K562 (cell line): Measurements from ENCODE around the gene C1orf216. TPM values are rescaled to one million over a fixed set of nuclear protein-coding genes. Genes with fewer than 3 reads are reported as not detected.

Experiments used
- ATAC-seq: fragments of 200-7000 bp; cut with Tn5 transposase; 3 replicates; pipeline ENCODE4 v1.9.1; 2020; ENCODE audit warnings: moderate library complexity
- BruUV-seq: library from RNA; stranded (reverse); fragments of 400-500 nt; replicated peaks from 2 replicates; lab custom pipeline; 2021; lab: Mats Ljungman, UMichigan
- CTCF ChIA-PET: fragments of 300-600 bp; formaldehyde crosslinking; extraction: SDS; loops from one replicate; lab custom pipeline; 2021; ENCODE audit warnings: low intra/inter-chr PET ratio; lab: Yijun Ruan, JAX
- POLR2A ChIA-PET: fragments of 300-600, 350-650 bp; sonication (Branson Sonifier 250); formaldehyde crosslinking; extraction: SDS; loops from one replicate; lab custom pipeline; 2021; ENCODE audit warnings: antibody characterized with exemption, inconsistent platforms; lab: Yijun Ruan, JAX
- DNase-seq, 4 experiments: peaks; one replicate each; pipeline versions ENCODE4 v3.0.0 to v3.0.0-alpha.2; 2011 to 2018; ENCODE audit warnings: low spot score in 3 of 4, mixed read lengths in 3 of 4; ENCODE audit errors: extremely low read depth in 1 of 4
- FAIRE-seq: peaks from 2 replicates; lab custom pipeline; 2011; peaks lifted over from hg19 to GRCh38; lab: Jason Lieb, UNC
- H2AFZ ChIP-seq: 2 replicates; pipeline ENCODE4 v1.6.0; 2011; ENCODE audit warnings: low read depth, low read length, control low read depth, inconsistent platforms
- H3K27ac ChIP-seq: fragments of 200-600 bp; 3 replicates; pipeline ENCODE4 v1.8.0; 2011; ENCODE audit warnings: low read depth, mild to moderate bottlenecking, control low read depth, inconsistent platforms, low read length, moderate library complexity, mixed read lengths; ENCODE audit errors: extremely low read depth
- H3K27me3 ChIP-seq, 2 experiments: fragments of 300-600 bp in 1 of 2; 2 replicates in 1 of 2; 3 replicates in 1 of 2; pipeline versions ENCODE4 v1.6.0 to v1.8.0; 2011; ENCODE audit warnings: inconsistent platforms in 2 of 2, low read length in 2 of 2, mild to moderate bottlenecking in 1 of 2, mixed read lengths in 1 of 2, moderate library complexity in 1 of 2; ENCODE audit not compliant: control insufficient read depth in 2 of 2, insufficient read depth in 2 of 2
- H3K36me3 ChIP-seq: fragments of 300-600 bp; 3 replicates; pipeline ENCODE4 v1.8.0; 2011; ENCODE audit warnings: mild to moderate bottlenecking, low read length, inconsistent platforms; ENCODE audit not compliant: control insufficient read depth, insufficient read depth
- H3K4me1 ChIP-seq, 2 experiments: fragments of 200-600 bp in 1 of 2; replicated peaks in 1 of 2; 2 replicates in 1 of 2; 3 replicates in 1 of 2; pipeline versions ENCODE4 v1.5.1 to v1.8.0; 2011; ENCODE audit warnings: inconsistent platforms in 2 of 2, low read length in 2 of 2, mild to moderate bottlenecking in 1 of 2, mixed read lengths in 1 of 2, moderate library complexity in 1 of 2; ENCODE audit not compliant: control insufficient read depth in 2 of 2, insufficient read depth in 2 of 2
- H3K4me2 ChIP-seq: 2 replicates; pipeline ENCODE4 v1.6.1; 2011; ENCODE audit warnings: low read length, control low read depth, inconsistent platforms, mixed read lengths; ENCODE audit not compliant: insufficient read depth
- H3K4me3 ChIP-seq: fragments of 200-600 bp; sonication (generic), shearing (Covaris generic); 2 replicates; pipeline ENCODE4 v1.5.1; 2016; ENCODE audit warnings: control low read depth, inconsistent platforms
- H3K79me2 ChIP-seq: fragments of 200-600 bp; 3 replicates; pipeline ENCODE4 v1.8.0; 2011; ENCODE audit warnings: low read length, inconsistent platforms; ENCODE audit not compliant: control insufficient read depth, insufficient read depth
- H3K9ac ChIP-seq, 2 experiments: 2 replicates each; pipeline versions ENCODE4 v1.6.0 to v1.6.1; 2011; ENCODE audit warnings: low read depth in 2 of 2, low read length in 2 of 2, control low read depth in 1 of 2, inconsistent platforms in 1 of 2, mild to moderate bottlenecking in 1 of 2, mixed read lengths in 1 of 2; ENCODE audit not compliant: insufficient read depth in 1 of 2
- H3K9me1 ChIP-seq: one replicate; pipeline ENCODE4 v1.6.0; 2011; ENCODE audit warnings: inconsistent platforms, mild to moderate bottlenecking, low read length, moderate library complexity; ENCODE audit not compliant: control insufficient read depth, insufficient read depth
- H3K9me3 ChIP-seq: replicated peaks from 2 replicates; pipeline ENCODE4 v1.5.1; 2011; ENCODE audit warnings: low read depth, low read length, inconsistent platforms; ENCODE audit not compliant: control insufficient read depth, insufficient read depth
- H4K20me1 ChIP-seq: replicated peaks from 2 replicates; pipeline ENCODE4 v1.6.1; 2011; ENCODE audit warnings: low read length, inconsistent platforms, mixed read lengths; ENCODE audit not compliant: control insufficient read depth, insufficient read depth
- ARID3B ChIP-seq: fragments of 250-450 bp; sonication (Bioruptor Pico); IDR thresholded peaks from 2 replicates; pipeline ENCODE4 v1.4.0; 2020; ENCODE audit warnings: borderline replicate concordance
- ATF3 ChIP-seq, 2 experiments: fragments of 450-650 bp in 1 of 2; sonication (generic) in 1 of 2; formaldehyde crosslinking in 1 of 2; IDR thresholded peaks in 1 of 2; conservative IDR thresholded peaks in 1 of 2; 2 replicates each; pipeline versions ENCODE4 v1.6.1 to v1.8.1; 2016 to 2023; ENCODE audit warnings: mild to moderate bottlenecking in 2 of 2, moderate library complexity in 2 of 2, inconsistent platforms in 1 of 2, missing genetic modification reagents in 1 of 2
- BHLHE40 ChIP-seq: IDR thresholded peaks from 2 replicates; pipeline ENCODE4 v1.6.1; 2011; ENCODE audit warnings: low read length, improper control_type of control experiment
- CHCHD3 ChIP-seq: fragments of 250-450 bp; sonication (Bioruptor Pico); IDR thresholded peaks from 2 replicates; pipeline ENCODE4 v2.1.2; 2022; ENCODE audit warnings: mild to moderate bottlenecking
- EP400 ChIP-seq: fragments of 450-650 bp; IDR thresholded peaks from 2 replicates; pipeline ENCODE4 v1.6.1; 2017; ENCODE audit warnings: antibody characterized with exemption, mild to moderate bottlenecking, moderate library complexity
- ETV1 ChIP-seq: fragments of 450-650 bp; conservative IDR thresholded peaks from 2 replicates; pipeline ENCODE4 v1.6.1; 2016; ENCODE audit warnings: missing genetic modification characterization, control low read depth, low read depth, missing compliant biosample characterization
- FOXM1 ChIP-seq, 2 experiments: fragments of 450-650 bp in 1 of 2; sonication (generic) in 1 of 2; formaldehyde crosslinking in 1 of 2; IDR thresholded peaks; 2 replicates each; pipeline versions ENCODE4 v1.6.1 to v1.9.0; 2017 to 2022; ENCODE audit warnings: low read depth in 2 of 2, mild to moderate bottlenecking in 2 of 2, missing genetic modification reagents in 1 of 2, moderate library complexity in 1 of 2
- KAT7 ChIP-seq: sonication (generic); formaldehyde crosslinking; IDR thresholded peaks from 2 replicates; pipeline ENCODE4 v1.8.0; 2022; ENCODE audit warnings: missing genetic modification reagents, mild to moderate bottlenecking, borderline replicate concordance
- KLF6 ChIP-seq: fragments of 250-450 bp; sonication (Bioruptor Pico); IDR thresholded peaks from 2 replicates; pipeline ENCODE4 v1.4.0; 2020; ENCODE audit warnings: mild to moderate bottlenecking, moderate library complexity, borderline replicate concordance
- L3MBTL2 ChIP-seq: fragments of 450-650 bp; IDR thresholded peaks from 2 replicates; pipeline ENCODE4 v1.6.1; 2016; ENCODE audit warnings: mild to moderate bottlenecking, moderate library complexity
- MAFF ChIP-seq: IDR thresholded peaks from 2 replicates; pipeline ENCODE4 v1.6.1; 2012; ENCODE audit warnings: low read length, improper control_type of control experiment
- MYC ChIP-seq, 2 experiments: fragments of 250-450 bp in 1 of 2; sonication (Bioruptor Pico) in 1 of 2; IDR thresholded peaks; 2 replicates each; pipeline versions ENCODE4 v1.5.1 to v1.6.1; 2012 to 2021; ENCODE audit warnings: low read depth in 2 of 2, borderline replicate concordance in 1 of 2, improper control_type of control experiment in 1 of 2, low read length in 1 of 2, mild to moderate bottlenecking in 1 of 2, moderate library complexity in 1 of 2
- NFIC ChIP-seq: fragments of 450-650 bp; IDR thresholded peaks from 2 replicates; pipeline ENCODE4 v1.6.1; 2017; ENCODE audit warnings: mild to moderate bottlenecking, inconsistent platforms
- NFRKB ChIP-seq: fragments of 450-650 bp; IDR thresholded peaks from 2 replicates; pipeline ENCODE4 v1.6.1; 2016; ENCODE audit warnings: low read depth
- TCF3 ChIP-seq: sonication (generic); formaldehyde crosslinking; IDR thresholded peaks from 2 replicates; pipeline ENCODE4 v1.4.0; 2020; ENCODE audit warnings: mild to moderate bottlenecking, missing genetic modification reagents
- ZBTB5 ChIP-seq: fragments of 450-650 bp; IDR thresholded peaks from 2 replicates; pipeline ENCODE4 v1.6.1; 2017; ENCODE audit warnings: antibody characterized with exemption
- WGBS: fragments of 100-300 bp; shearing (Covaris generic); methylation state at CpG from one replicate; pipeline ENCODE4 v1.1.6; 2016; ENCODE audit warnings: low coverage, mixed read lengths; ENCODE audit not compliant: insufficient coverage; ENCODE audit errors: missing lambda C conversion rate; 5-methylcytosine and 5-hydroxymethylcytosine counted together
- in situ Hi-C: fragments of 300-500 bp; cut with MboI; formaldehyde crosslinking; loops from 4 replicates; pipeline ENCODE4 v1.15.0; 2018; ENCODE audit warnings: inconsistent platforms, mixed read lengths
- intact Hi-C: fragments of 100-400 bp; cut with micrococcal nuclease; formaldehyde crosslinking; loops from 2 replicates; pipeline ENCODE4 v1.14.2; 2022
- polyA plus RNA-seq, 8 experiments: library from polyadenylated mRNA; depleted of rRNA in 4 of 8; stranded (reverse) in 5 of 8; unstranded in 3 of 8; fragments of >200 nt; fragmentation: Nextera tagmentation in 2 of 8; fragmentation: Illumina TruSeq in 1 of 8; extraction: Ambion mirVana in 2 of 8; extraction: Trizol in 1 of 8; gene quantifications; 2 replicates each; pipeline versions ENCODE4 v1.2.1 to v1.2.3, GENCODE V29; 2011 to 2014; ENCODE audit warnings: inconsistent platforms in 1 of 8, missing spikeins in 1 of 8
- total RNA-seq, 7 experiments: library from RNA; depleted of rRNA in 6 of 7; stranded (reverse); fragments of >200 nt in 6 of 7; fragmentation: Illumina TruSeq in 2 of 7; extraction: Trizol in 2 of 7; gene quantifications; 2 replicates each; pipeline versions ENCODE4 v1.2.1 to v1.2.3, GENCODE V29; 2011 to 2021; ENCODE audit warnings: low replicate concordance in 1 of 7

The C1orf216 gene
- total and polyA plus RNA-seq, 9 of the 15 experiments (the other 6 are each of a cell fraction or from before 2014, with no cell fraction given), result 3.4 to 25.1 (median 15.0) TPM

GRCh38 chr1:35715568-35716002 is 3.1 kb downstream of the C1orf216 start:
- Histone ChIP-seq H3K27ac (no peak overlapping the region), H3K27me3 (no peaks in the 10 kb centered on the region), H3K4me1 (peaks cover 19 to 23% of the 10 kb centered on the region in 2 experiments; a peak in 4 of 5 replicates), H3K79me2 (peaks cover 32% of the 10 kb centered on the region; the same call in 2 of the 3 replicates), H3K36me3 (peaks cover 30% of the 10 kb centered on the region), H3K4me3 (no peak overlapping the region), H3K9me3 (no peaks in the 10 kb centered on the region), H2AFZ (no peak overlapping the region), H3K9ac (peak overlapping the region in 1 of 2 experiments; percentile 46; a peak in 1 of 4 replicates), H3K4me2 (peak overlapping the region; percentile 62; the same call in 1 of the 2 replicates), H3K9me1 (peaks cover 18% of the 10 kb centered on the region), H4K20me1 (peaks cover 14% of the 10 kb centered on the region)
- BruUV-seq, result no TSS peak
- intact Hi-C loops, result loop anchor here (1.0 to 5.0 kb wide), 3 partner anchors 73 to 263 kb away; partner anchors contain the start of gene PSMB2
- DNase-seq (peak; percentile 74 to 90 (median 82)), ATAC-seq (peak; percentile 77), FAIRE-seq (peak; percentile 90)
- CTCF ChIA-PET, result interaction anchor here (2.2 kb wide), 1 partner anchor 147 kb away, joined by 11 read pairs; no protein-coding TSS in a partner anchor
- in situ Hi-C loops, result no loop called here
- POLR2A ChIA-PET, result interaction anchor here (0.6 to 3.9 kb wide), 17 partner anchors 8 to 264 kb away, joined by 3 to 18 read pairs (median 3); partner anchors contain the start of gene CLSPN
- WGBS, result 30% methylated on average over 14 of the region's 15 CpGs
- TF ChIP-seq L3MBTL2, result peak; percentile 50; the same call in 1 of the 2 replicates
- 0 out of 2 replicates have a peak, but pooled peaks have one; percentile 41 for TF ChIP-seq BHLHE40
- peak; percentile 97 for TF ChIP-seq ETV1 (tag)
- TF ChIP-seq ARID3B (CRISPR knock-in tag), result no peak
- peak; percentile 86 for TF ChIP-seq NFIC
- TF ChIP-seq NFRKB, result no peak
- no peak for TF ChIP-seq FOXM1 (IDR thresholded peaks at IDR 0.05; ENCODE audit: low read depth)
- no peak for TF ChIP-seq FOXM1 (CRISPR knock-in tag; IDR thresholded peaks at IDR 0.05; ENCODE audit: low read depth)
- no peak for TF ChIP-seq KAT7 (CRISPR knock-in tag)
- TF ChIP-seq ZBTB5, result no peak
- no peak for TF ChIP-seq TCF3
- peak; percentile 31; the same call in 1 of the 2 replicates for TF ChIP-seq MYC (IDR thresholded peaks at IDR 0.05; ENCODE audit: low read depth, low read length)
- no peak for TF ChIP-seq MYC (CRISPR knock-in tag; IDR thresholded peaks at IDR 0.05; ENCODE audit: borderline replicate concordance, low read depth)
- TF ChIP-seq KLF6, result no peak
- no peak for TF ChIP-seq EP400
- no peak for TF ChIP-seq CHCHD3 (CRISPR knock-in tag)
- no peak for TF ChIP-seq MAFF
- TF ChIP-seq ATF3 (IDR thresholded peaks at IDR 0.05), result no peak
- no peak for TF ChIP-seq ATF3 (CRISPR knock-in tag; conservative IDR thresholded peaks at IDR 0.05)
